Liver (tissue), 9 donors: ENCODE results near the gene NUDT1. TPM values are rescaled to one million over a fixed set of nuclear protein-coding genes. Genes with fewer than 3 reads are reported as not detected.

ENCODE experiments used
- DNase-seq: peaks from one replicate; pipeline ENCODE4 v3.0.0-alpha.2; 2017; ENCODE audit warnings: low spot score
- H3K27ac ChIP-seq, 2 donors: one replicate each; pipeline ENCODE4 v1.7.0; 2013; ENCODE audit warnings: inconsistent platforms in 2 of 2, low read length in 2 of 2, control low read depth in 1 of 2, low read depth in 1 of 2, mild to moderate bottlenecking in 1 of 2
- H3K27me3 ChIP-seq, 4 donors: one replicate each; pipeline versions ENCODE4 v1.6.1 to v1.7.0; 2013; ENCODE audit warnings: low read length in 3 of 4, inconsistent platforms in 1 of 4, mild to moderate bottlenecking in 1 of 4, moderate library complexity in 1 of 4; ENCODE audit not compliant: control insufficient read depth in 4 of 4, insufficient read depth in 4 of 4
- H3K36me3 ChIP-seq, 4 donors: one replicate each; pipeline versions ENCODE4 v1.6.1 to v1.7.0; 2013; ENCODE audit warnings: low read length in 3 of 4, mild to moderate bottlenecking in 3 of 4, low read depth in 1 of 4, moderate library complexity in 1 of 4; ENCODE audit not compliant: control insufficient read depth in 4 of 4, insufficient read depth in 3 of 4
- H3K4me1 ChIP-seq, 4 donors: one replicate each; pipeline versions ENCODE4 v1.6.1 to v1.7.0; 2013; ENCODE audit warnings: low read length in 3 of 4, mild to moderate bottlenecking in 3 of 4, moderate library complexity in 1 of 4; ENCODE audit not compliant: control insufficient read depth in 4 of 4, insufficient read depth in 4 of 4
- H3K4me3 ChIP-seq, 3 donors: one replicate each; pipeline versions ENCODE4 v1.6.1 to v1.7.0; 2013; ENCODE audit warnings: low read length in 3 of 3, control low read depth in 1 of 3, low read depth in 1 of 3, mild to moderate bottlenecking in 1 of 3
- H3K9ac ChIP-seq, 2 donors: one replicate each; pipeline ENCODE4 v1.7.0; 2013; ENCODE audit warnings: low read length in 2 of 2, mild to moderate bottlenecking in 2 of 2, moderate library complexity in 2 of 2, control low read depth in 1 of 2, low read depth in 1 of 2
- H3K9me3 ChIP-seq, 4 donors: one replicate each; pipeline versions ENCODE4 v1.6.1 to v1.7.0; 2013; ENCODE audit warnings: low read length in 3 of 4; ENCODE audit not compliant: control insufficient read depth in 4 of 4
- EGR1 ChIP-seq, 2 donors: IDR thresholded peaks; 2 replicates each; pipeline ENCODE4 v1.6.1; 2016 to 2018; ENCODE audit warnings: antibody characterized with exemption in 2 of 2, low read depth in 2 of 2
- FOXA1 ChIP-seq: IDR thresholded peaks from 2 replicates; pipeline ENCODE4 v1.6.1; 2016; ENCODE audit warnings: antibody characterized with exemption
- FOXA2 ChIP-seq: IDR thresholded peaks from 2 replicates; pipeline ENCODE4 v1.6.1; 2016; ENCODE audit warnings: antibody characterized with exemption
- HNF4G ChIP-seq: IDR thresholded peaks from 2 replicates; pipeline ENCODE4 v1.6.1; 2016; ENCODE audit warnings: antibody characterized with exemption
- JUND ChIP-seq, 2 donors: IDR thresholded peaks; 2 replicates each; pipeline ENCODE4 v1.6.1; 2016; ENCODE audit warnings: antibody characterized with exemption in 2 of 2
- NR2F2 ChIP-seq: IDR thresholded peaks from 2 replicates; pipeline ENCODE4 v1.6.1; 2016; ENCODE audit warnings: antibody characterized with exemption
- RAD21 ChIP-seq, 2 donors: IDR thresholded peaks; 2 replicates each; pipeline ENCODE4 v1.6.1; 2016; ENCODE audit warnings: antibody characterized with exemption in 2 of 2, mild to moderate bottlenecking in 2 of 2
- SP1 ChIP-seq: IDR thresholded peaks from 2 replicates; pipeline ENCODE4 v1.6.1; 2018; ENCODE audit warnings: antibody characterized with exemption, mild to moderate bottlenecking
- YY1 ChIP-seq: IDR thresholded peaks from 2 replicates; pipeline ENCODE4 v1.6.1; 2016; ENCODE audit warnings: antibody characterized with exemption, mild to moderate bottlenecking
- WGBS: extraction: QIAGEN DNeasy Blood & Tissue Kit; methylation state at CpG from one replicate; pipeline ENCODE4 v1.1.7; 2013; 5-methylcytosine and 5-hydroxymethylcytosine counted together
- polyA plus RNA-seq, 2 donors: library from polyadenylated mRNA; stranded (reverse) in 1 of 2; unstranded in 1 of 2; fragments of 200-250 nt in 1 of 2; fragments of >200 nt in 1 of 2; fragmentation: Nextera tagmentation in 1 of 2; extraction: Ambion mirVana in 1 of 2; gene quantifications; one replicate each; pipeline versions ENCODE4 v1.2.1 to v1.2.3, GENCODE V29; 2013 to 2015
- total RNA-seq, 2 donors: library from RNA; depleted of rRNA; stranded (reverse); fragments of >200 nt; gene quantifications; one replicate each; pipeline ENCODE4 v1.2.3, GENCODE V29; 2014
- TF ChIP-seq, protein P1 (sequence below): IDR thresholded peaks from 2 replicates; pipeline ENCODE4 v1.6.1; 2016; ENCODE audit warnings: antibody characterized with exemption
- TF ChIP-seq, protein P2 (sequence below): IDR thresholded peaks from 2 replicates; pipeline ENCODE4 v1.6.1; 2016; ENCODE audit warnings: antibody characterized with exemption
- TF ChIP-seq, protein P3 (sequence below): fragments of 150-350 bp; IDR thresholded peaks from 2 replicates; pipeline ENCODE4 v1.5.1; 2017; ENCODE audit warnings: improper control_type of control experiment, low read depth, low read length; ENCODE audit not compliant: missing input control
- donor health status: healthy.
- donor health status: healthy.
- donor health status: healthy.
- donor health status: healthy.
- donor health status: healthy.

NUDT1 gene
- total and polyA plus RNA-seq, 4 donors = 1.0 to 22.3 (median 3.1) TPM

DNA sequence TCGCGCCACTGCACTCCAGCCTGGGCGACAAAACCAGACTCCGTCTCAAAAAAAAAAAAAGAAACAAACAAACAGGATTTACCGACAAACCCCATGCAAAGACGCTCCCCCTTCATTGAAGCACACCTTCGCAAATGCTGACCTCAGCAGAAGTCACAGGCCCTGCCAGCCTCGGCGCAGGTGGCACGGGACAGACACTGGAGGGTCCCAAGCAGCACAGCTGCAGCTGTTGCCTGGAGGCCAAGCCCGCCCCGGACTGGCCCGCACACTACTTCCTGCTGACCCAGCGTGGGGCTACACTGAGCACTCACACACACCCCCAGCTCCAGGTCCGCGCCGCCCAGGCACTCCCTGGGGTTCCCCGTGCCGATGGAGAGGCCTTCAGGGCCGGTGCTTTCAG, 41.0 kb downstream of the NUDT1 start:
- WGBS = 92% methylated on average over 20 of the region's 20 CpGs

DNA sequence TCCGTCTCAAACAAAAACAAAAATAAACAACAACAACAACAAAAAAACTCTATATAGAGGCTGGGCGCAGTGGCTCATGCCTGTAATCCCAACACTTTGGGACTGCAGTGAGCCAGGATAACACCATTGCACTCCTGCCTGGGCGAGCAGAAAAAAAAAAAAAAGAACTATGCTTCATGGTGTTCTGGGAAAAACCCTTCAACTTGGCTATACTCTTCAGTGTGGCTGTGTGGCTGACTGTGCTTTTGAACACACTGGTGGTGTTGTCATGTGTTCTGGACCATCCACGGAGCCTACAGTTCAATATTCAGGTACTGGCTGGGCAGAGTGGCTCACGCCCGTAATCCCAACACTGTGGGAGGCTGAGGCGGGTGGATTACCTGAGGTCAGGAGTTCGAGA, 45.7 kb downstream of the NUDT1 start:
- no peaks in the 10 kb centered on the region for H3K4me1 ChIP-seq
- no peak for DNase-seq

More for the DNA sequence above, 41.0 kb downstream of the NUDT1 start:
- no peak for TF ChIP-seq HNF4G
- TF ChIP-seq, protein P1, sequence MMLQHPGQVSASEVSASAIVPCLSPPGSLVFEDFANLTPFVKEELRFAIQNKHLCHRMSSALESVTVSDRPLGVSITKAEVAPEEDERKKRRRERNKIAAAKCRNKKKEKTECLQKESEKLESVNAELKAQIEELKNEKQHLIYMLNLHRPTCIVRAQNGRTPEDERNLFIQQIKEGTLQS = no peak
- no peak for TF ChIP-seq YY1
- TF ChIP-seq, protein P2, sequence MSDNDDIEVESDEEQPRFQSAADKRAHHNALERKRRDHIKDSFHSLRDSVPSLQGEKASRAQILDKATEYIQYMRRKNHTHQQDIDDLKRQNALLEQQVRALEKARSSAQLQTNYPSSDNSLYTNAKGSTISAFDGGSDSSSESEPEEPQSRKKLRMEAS = no peak
- TF ChIP-seq NR2F2 = no peak
- TF ChIP-seq EGR1 (IDR thresholded peaks at IDR 0.05; ENCODE audit: low read depth in 2 of 2) = no peak
- Histone ChIP-seq H3K9me3 (no peaks in the 10 kb centered on the region), H3K4me3 (no peak overlapping the region), H3K4me1 (peaks cover 0 to 5% (median 0%) of the 10 kb centered on the region in 4 donors), H3K9ac (no peak overlapping the region), H3K27ac (no peak overlapping the region), H3K27me3 (no peaks in the 10 kb centered on the region), H3K36me3 (no peaks in the 10 kb centered on the region)
- DNase-seq = no peak

DNA sequence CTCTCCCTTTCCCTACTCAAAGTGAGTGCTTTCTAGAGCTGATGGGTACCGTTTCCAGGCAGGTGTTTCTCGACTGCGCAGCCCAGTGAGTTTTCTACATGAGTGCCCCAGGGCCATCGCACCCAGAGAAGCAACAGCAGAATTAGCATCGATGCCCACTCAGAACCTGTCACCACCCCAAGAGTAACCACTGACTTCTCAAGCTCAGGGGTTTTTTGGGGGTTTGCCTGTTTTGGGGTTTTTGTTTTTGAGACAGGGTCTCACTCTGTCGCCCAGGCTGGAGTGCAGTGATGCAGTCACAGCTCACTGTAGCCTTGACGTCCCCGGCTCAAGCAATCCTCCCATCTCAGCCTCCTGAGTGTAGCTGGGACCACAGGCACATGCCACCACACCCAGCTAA, 46.5 kb downstream of the NUDT1 start:
- 96% methylated on average over 8 of the region's 8 CpGs for WGBS

More for the DNA sequence above, 45.7 kb downstream of the NUDT1 start:
- no peaks in the 10 kb centered on the region for H3K27me3 ChIP-seq
- no peak overlapping the region for H3K4me3 ChIP-seq
- no peak overlapping the region for H3K27ac ChIP-seq
- TF ChIP-seq, protein P3, sequence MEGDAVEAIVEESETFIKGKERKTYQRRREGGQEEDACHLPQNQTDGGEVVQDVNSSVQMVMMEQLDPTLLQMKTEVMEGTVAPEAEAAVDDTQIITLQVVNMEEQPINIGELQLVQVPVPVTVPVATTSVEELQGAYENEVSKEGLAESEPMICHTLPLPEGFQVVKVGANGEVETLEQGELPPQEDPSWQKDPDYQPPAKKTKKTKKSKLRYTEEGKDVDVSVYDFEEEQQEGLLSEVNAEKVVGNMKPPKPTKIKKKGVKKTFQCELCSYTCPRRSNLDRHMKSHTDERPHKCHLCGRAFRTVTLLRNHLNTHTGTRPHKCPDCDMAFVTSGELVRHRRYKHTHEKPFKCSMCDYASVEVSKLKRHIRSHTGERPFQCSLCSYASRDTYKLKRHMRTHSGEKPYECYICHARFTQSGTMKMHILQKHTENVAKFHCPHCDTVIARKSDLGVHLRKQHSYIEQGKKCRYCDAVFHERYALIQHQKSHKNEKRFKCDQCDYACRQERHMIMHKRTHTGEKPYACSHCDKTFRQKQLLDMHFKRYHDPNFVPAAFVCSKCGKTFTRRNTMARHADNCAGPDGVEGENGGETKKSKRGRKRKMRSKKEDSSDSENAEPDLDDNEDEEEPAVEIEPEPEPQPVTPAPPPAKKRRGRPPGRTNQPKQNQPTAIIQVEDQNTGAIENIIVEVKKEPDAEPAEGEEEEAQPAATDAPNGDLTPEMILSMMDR = no peak
- TF ChIP-seq JUND (IDR thresholded peaks at IDR 0.05) (no peak), SP1 (no peak), FOXA1 (no peak), EGR1 (IDR thresholded peaks at IDR 0.05; ENCODE audit: low read depth in 2 of 2) (no peak), RAD21 (IDR thresholded peaks at IDR 0.05) (no peak), YY1 (no peak), FOXA2 (no peak)
- TF ChIP-seq, protein P1 = no peak
- 94% methylated on average over 8 of the region's 8 CpGs for WGBS
- H3K9ac ChIP-seq = no peak overlapping the region
- H3K36me3 ChIP-seq = no peaks in the 10 kb centered on the region
- no peaks in the 10 kb centered on the region for H3K9me3 ChIP-seq

More for the DNA sequence above, 46.5 kb downstream of the NUDT1 start:
- H3K9ac ChIP-seq = no peak overlapping the region
- H3K27ac ChIP-seq = no peak overlapping the region
- no peak for DNase-seq
- no peaks in the 10 kb centered on the region for H3K36me3 ChIP-seq
- no peaks in the 10 kb centered on the region for H3K4me1 ChIP-seq
- no peaks in the 10 kb centered on the region for H3K27me3 ChIP-seq
- no peaks in the 10 kb centered on the region for H3K9me3 ChIP-seq
- TF ChIP-seq HNF4G (no peak), RAD21 (IDR thresholded peaks at IDR 0.05) (no peak), NR2F2 (no peak), FOXA1 (no peak), FOXA2 (no peak)
- no peak overlapping the region for H3K4me3 ChIP-seq
